Activated T-helper 17 cell treated with anti-CD3 and anti-CD28 coated beads, Interleukin-2, amount 50 U/mL, for 72 hours (primary cell): Measurements from ENCODE around the gene PIANP. TPM values are rescaled to one million over a fixed set of nuclear protein-coding genes. Genes with fewer than 3 reads are reported as not detected.
"Not testable (repeated sequence)": the region's sequence is repeated elsewhere in the genome, so short reads cannot be mapped to it uniquely, and the experiment has no call there.

Experiments used
- ATAC-seq: fragments of 150-1000 bp; cut with Tn5 transposase; replicated peaks from 2 replicates; pipeline ENCODE4 v1.10.0; 2021; ENCODE audit warnings: mild to moderate bottlenecking, moderate library complexity
- H3K27ac Mint-ChIP-seq: one replicate; pipeline ENCODE4 v1.8.0; 2022; ENCODE audit warnings: mixed read lengths
- H3K27me3 Mint-ChIP-seq: one replicate; pipeline ENCODE4 v1.8.0; 2022; ENCODE audit warnings: mixed read lengths
- H3K36me3 Mint-ChIP-seq: one replicate; pipeline ENCODE4 v1.8.0; 2022; ENCODE audit warnings: low read depth, mild to moderate bottlenecking, mixed read lengths
- H3K4me1 Mint-ChIP-seq: one replicate; pipeline ENCODE4 v1.8.0; 2022; ENCODE audit warnings: mixed read lengths
- H3K4me3 Mint-ChIP-seq: one replicate; pipeline ENCODE4 v1.8.0; 2022; ENCODE audit warnings: mild to moderate bottlenecking, mixed read lengths
- H3K9me3 Mint-ChIP-seq: one replicate; pipeline ENCODE4 v1.8.0; 2022; ENCODE audit warnings: mixed read lengths
- total RNA-seq, 2 donors: library from RNA; stranded (reverse); gene quantifications; one replicate each; pipeline ENCODE4 v1.2.3, GENCODE V29; 2022

PIANP gene
- total RNA-seq, 2 donors from 2014 or later, result 0.41 to 1.4 TPM

DNA sequence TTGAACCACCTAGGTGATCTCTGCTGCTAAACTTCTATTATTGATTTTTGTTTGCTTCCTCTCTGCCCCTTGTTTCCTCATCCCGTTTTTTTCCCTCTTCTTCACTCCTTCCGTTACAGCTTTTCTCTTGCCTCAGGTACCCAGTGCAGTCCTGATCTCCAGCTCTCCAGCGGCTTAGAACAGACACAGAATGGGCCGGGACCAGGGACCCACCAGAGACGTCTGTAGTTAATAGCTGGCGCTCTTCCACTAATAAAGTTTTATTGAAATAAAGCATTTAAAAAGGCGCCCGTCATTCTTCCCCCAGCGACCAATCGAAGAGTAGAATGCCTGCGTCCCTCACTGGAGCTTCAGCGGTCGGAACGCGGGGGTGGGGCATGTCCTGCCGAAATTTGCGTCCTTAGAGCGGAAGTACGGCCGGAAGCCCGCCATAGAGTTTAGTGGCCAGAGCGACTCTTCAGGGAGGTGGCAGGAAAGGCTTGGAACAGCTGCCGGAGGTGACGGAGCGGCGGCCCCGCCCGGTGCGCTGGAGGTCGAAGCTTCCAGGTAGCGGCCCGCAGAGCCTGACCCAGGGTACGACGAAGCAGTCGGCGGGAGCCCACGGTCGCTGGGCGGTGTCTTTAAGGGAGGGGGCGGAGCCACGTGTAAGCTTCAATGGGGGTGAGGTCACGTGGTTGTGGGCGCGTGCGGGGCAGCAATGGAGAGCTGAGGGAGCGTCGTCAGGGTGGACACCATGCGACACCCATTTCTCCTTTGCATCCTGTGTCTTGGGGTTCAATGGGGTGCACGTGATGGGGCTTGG is 23.2 kb upstream of the PIANP start, which contains the start of gene COPS7A:
TSS of gene COPS7A (plus strand) at position 440 of the 802 bp plus-strand sequence. CDS start 611 bp downstream, outside the sequence.
- H3K4me3 Mint-ChIP-seq, result peak within 1 kb of the TSS; percentile 90
- peaks cover 33% of the 10 kb centered on the region for H3K36me3 Mint-ChIP-seq
- H3K4me1 Mint-ChIP-seq, result peaks cover 26% of the 10 kb centered on the region
- peak; percentile 95 for ATAC-seq
- H3K27me3 Mint-ChIP-seq, result no peaks in the 10 kb centered on the region
- peak within 1 kb of the TSS; percentile 93 for H3K27ac Mint-ChIP-seq
- H3K9me3 Mint-ChIP-seq, result peaks cover 3% of the 10 kb centered on the region

DNA sequence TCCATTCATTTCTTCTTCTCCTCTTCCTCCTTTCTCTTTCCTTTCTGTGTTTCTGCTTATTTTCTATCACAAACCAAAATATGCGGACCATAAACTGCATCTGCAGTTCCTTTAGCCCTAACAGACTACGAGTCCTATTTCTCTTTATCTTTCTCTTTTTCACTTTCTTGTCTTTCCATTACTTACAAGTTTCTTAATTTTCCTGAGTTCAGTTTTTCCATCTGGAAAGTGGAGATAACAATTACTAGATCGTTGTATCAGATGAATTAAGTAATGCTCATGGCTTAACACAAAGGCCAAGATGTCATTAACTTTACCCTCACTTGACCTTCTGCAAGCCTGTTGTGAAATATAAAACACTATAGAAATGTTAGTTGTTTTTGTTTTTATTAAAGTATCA is 22.2 kb upstream of the PIANP start:
- peak overlapping the region; percentile 90 for H3K4me3 Mint-ChIP-seq

DNA sequence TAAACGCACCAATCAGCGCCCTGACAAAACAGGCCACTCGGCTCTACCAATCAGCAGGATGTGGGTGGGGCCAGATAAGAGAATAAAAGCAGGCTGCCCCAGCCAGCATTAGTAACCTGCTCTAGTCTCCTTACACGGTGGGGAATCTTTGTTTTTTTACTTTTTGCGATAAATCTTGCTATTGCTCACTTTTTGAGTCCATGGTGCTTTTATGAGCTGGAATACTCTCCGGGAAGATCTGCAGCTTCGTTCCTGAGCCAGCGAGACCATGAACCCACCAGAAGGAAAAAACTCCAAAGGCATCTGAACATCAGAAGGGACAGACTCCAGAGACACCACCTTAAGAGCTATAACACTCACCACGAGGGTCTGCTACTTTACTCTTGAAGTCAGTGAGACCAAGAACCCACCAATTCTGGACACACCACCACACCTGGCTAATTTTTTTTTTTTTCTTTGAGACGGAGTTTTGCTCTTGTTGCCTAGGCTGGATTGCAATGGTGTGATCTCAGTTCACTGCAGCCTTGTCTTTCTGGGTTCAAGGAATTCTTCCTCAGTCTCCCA is 16.3 kb upstream of the PIANP start:
- no peak overlapping the region for H3K4me3 Mint-ChIP-seq
- no peak for ATAC-seq

More for the DNA sequence above, 22.2 kb upstream of the PIANP start:
- Mint-ChIP-seq H3K9me3 (peaks cover 3% of the 10 kb centered on the region), H3K36me3 (peaks cover 23% of the 10 kb centered on the region), H3K27me3 (no peaks in the 10 kb centered on the region), H3K4me1 (peaks cover 26% of the 10 kb centered on the region), H3K27ac (peak overlapping the region; percentile 93)
- no peak for ATAC-seq

DNA sequence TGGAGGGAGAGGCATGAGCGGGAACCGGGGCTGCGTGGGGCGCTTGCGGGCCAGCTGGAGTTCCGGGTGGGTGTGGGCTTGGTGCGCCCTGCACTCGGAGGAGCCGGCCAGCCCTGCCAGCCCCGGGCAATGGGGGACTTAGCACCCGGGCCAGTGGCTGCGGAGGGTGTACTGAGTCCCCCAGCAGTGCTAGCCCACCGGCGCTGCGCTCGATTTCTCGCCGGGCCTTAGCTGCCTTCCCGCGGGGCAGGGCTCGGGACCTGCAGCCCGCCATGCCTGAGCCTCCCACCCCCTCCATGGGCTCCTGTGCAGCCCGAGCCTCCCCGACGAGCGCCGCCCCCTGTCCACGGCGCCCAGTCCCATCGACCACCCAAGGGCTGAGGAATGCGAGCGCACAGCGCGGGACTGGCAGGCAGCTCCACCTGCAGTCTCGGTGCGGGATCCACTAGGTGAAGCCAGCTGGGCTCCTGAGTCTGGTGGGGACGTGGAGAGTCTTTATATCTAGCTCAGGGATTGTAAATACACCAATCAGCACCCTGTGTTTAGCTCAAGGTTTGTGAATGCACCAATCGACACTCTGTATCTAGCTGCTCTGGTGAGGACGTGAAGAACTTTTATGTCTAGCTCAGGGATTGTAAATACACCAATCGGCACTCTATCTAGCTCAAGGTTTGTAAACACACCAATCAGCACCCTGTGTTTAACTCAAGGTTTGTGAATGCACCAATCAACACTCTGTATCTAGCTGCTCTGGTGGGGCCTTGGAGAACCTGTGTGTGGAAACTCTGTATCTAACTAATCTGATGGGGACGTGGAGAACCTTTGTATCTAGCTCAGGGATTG is 15.6 kb upstream of the PIANP start:
- not testable (repeated sequence) for H3K4me3 Mint-ChIP-seq, H3K27ac Mint-ChIP-seq, ATAC-seq, H3K36me3 Mint-ChIP-seq, H3K27me3 Mint-ChIP-seq, H3K9me3 Mint-ChIP-seq, H3K4me1 Mint-ChIP-seq

More for the DNA sequence above, 16.3 kb upstream of the PIANP start:
- Mint-ChIP-seq H3K36me3 (no peaks in the 10 kb centered on the region), H3K27me3 (peaks cover 2% of the 10 kb centered on the region), H3K27ac (no peak overlapping the region), H3K9me3 (no peaks in the 10 kb centered on the region), H3K4me1 (no peaks in the 10 kb centered on the region)

DNA sequence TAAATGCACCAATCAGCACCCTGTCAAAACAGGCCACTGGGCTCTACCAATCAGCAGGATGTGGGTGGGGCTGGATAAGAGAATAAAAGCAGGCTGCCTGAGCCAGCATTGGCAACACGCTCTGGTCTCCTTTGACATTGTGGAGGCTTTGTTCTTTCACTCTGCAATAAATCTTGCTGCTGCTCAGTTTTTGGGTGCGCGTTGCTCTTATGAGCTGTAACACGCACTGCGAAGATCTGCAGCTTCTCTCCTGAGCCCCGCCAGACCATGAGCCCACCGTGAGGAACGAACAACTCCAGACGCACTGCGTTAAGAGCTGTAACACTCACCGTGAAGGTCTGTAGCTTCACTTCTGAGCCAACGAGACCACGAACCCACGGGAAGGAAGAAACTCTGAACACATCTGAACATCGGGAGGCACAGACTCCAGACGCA is 8.4 kb upstream of the PIANP start:
- no peaks in the 10 kb centered on the region for H3K36me3 Mint-ChIP-seq
- no peaks in the 10 kb centered on the region for H3K9me3 Mint-ChIP-seq
- H3K27me3 Mint-ChIP-seq, result peaks cover 3% of the 10 kb centered on the region
- no peak for ATAC-seq
- no peaks in the 10 kb centered on the region for H3K4me1 Mint-ChIP-seq
- no peak overlapping the region for H3K27ac Mint-ChIP-seq
- H3K4me3 Mint-ChIP-seq, result peak overlapping the region; percentile 69

DNA sequence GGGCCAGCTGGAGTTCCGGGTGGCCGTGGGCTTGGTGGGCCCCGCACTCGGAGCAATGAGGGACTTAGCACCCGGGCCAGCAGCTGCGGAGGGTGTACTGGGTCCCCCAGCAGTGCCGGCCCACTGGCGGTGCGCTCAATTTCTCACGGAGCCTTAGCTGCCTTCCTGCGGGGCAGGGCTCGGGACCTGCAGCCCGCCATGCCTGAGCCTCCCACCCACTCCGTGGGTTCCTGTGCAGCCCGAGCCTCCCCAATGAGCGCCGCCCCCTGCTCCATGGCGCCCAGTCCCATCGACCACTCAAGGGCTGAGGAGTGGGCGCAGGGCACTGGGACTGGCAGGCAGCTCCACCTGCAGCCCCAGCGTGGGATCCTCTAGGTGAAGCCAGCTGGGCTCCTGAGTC is 7.7 kb upstream of the PIANP start:
- not testable (repeated sequence) for H3K36me3 Mint-ChIP-seq, H3K4me1 Mint-ChIP-seq, ATAC-seq, H3K4me3 Mint-ChIP-seq, H3K27ac Mint-ChIP-seq, H3K9me3 Mint-ChIP-seq, H3K27me3 Mint-ChIP-seq

DNA sequence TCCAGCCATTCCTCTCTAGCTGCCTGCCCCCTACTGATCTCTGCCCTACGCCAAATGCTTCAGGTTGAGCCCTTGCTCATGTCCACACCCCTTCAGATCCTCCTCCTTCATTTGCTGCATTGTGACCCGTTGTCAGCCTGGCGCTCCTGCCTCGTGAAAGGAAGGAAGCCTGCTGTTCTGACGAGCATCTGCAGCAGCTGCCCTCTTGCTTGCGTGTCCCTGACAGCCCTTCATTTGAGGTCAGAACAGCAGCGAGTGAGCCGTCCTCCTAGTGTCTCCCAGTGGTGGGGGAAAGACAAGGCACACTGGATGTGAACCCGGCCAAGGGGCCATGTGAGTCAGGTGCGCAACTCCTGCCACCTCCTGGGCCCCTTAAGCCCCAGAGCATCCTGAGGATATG is 3.0 kb upstream of the PIANP start:
- Mint-ChIP-seq H3K4me1 (peaks cover 20% of the 10 kb centered on the region), H3K4me3 (no peak overlapping the region), H3K27me3 (peaks cover 30% of the 10 kb centered on the region), H3K36me3 (peaks cover 11% of the 10 kb centered on the region), H3K9me3 (no peaks in the 10 kb centered on the region), H3K27ac (peak overlapping the region; percentile 80)
- no peak for ATAC-seq

DNA sequence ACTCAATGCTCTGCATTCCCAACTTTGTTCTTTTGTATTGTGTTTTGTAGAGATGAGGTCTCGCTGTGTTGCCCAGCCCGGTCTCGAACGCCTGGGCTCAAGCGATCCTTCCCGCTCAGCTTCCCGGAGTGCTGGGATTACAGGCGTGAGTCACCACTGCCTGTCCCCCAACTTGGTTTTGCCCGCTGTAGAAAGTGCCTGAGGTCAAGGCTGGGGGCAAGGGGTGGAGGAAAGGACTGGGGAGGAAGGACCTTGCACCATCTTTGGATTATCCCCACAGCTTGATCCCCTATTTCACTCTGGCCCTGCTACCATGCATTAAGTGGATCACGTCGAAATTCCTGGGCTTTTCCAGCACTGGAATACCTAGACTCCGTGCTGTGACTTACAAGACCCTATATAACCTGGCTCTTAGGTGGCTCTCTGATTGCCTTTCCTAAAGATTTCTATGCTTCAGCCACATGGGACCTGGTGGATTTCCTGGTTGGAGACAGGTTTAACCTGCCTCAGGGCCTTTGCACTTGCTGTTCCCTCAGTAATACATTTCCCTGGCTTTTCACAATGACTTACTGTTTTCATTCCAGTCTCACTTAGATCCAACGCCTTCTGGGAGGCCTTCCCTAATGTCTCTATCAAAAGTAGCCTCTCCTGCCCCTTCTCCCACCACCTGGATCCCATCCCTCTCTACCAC is 608 bp upstream of the PIANP start:
- H3K4me1 Mint-ChIP-seq, result peaks cover 20% of the 10 kb centered on the region
- no peaks in the 10 kb centered on the region for H3K9me3 Mint-ChIP-seq
- ATAC-seq, result no peak
- no peak overlapping the region for H3K27ac Mint-ChIP-seq
- H3K27me3 Mint-ChIP-seq, result peaks cover 30% of the 10 kb centered on the region
- H3K4me3 Mint-ChIP-seq, result peak overlapping the region; percentile 78
- H3K36me3 Mint-ChIP-seq, result peaks cover 11% of the 10 kb centered on the region

DNA sequence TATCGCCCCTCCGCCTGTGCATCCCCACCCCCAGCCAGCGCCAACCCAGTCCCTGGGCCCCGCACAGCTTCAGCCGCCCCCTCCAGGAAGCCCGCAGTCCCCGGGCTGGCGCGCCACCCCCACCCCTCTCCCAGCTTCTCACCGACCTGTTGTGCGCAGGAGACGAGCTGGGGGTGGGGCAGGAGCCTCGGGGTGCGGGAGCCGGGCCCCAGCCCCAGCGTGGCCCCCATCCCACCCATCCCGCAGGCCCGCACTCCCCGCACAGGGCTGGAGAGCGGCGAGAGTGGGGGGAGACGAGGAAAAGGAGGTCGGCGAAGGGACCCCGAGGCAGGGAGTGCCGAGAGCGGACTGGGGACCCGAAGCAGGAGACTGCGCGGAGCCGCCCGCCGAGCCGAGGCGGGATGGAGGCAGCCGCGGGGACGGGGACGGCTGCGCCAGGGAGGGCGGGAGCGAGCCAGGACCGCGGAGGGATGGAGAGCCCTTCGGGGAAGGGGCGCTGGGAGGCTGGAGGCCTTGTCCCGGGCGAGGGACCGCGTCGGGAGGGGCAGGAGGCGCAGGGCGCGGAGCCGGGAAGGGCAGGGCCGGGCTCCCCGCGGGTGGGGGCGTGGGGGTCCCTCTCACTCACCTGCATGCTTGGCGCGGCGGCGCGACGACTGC is 498 bp downstream of the PIANP start:
- ATAC-seq, result peak; percentile 59
- H3K27me3 Mint-ChIP-seq, result peaks cover 27% of the 10 kb centered on the region
- H3K4me1 Mint-ChIP-seq, result peaks cover 20% of the 10 kb centered on the region
- H3K36me3 Mint-ChIP-seq, result peaks cover 11% of the 10 kb centered on the region
- H3K4me3 Mint-ChIP-seq, result peak overlapping the region; percentile 80
- H3K27ac Mint-ChIP-seq, result no peak overlapping the region
- no peaks in the 10 kb centered on the region for H3K9me3 Mint-ChIP-seq

DNA sequence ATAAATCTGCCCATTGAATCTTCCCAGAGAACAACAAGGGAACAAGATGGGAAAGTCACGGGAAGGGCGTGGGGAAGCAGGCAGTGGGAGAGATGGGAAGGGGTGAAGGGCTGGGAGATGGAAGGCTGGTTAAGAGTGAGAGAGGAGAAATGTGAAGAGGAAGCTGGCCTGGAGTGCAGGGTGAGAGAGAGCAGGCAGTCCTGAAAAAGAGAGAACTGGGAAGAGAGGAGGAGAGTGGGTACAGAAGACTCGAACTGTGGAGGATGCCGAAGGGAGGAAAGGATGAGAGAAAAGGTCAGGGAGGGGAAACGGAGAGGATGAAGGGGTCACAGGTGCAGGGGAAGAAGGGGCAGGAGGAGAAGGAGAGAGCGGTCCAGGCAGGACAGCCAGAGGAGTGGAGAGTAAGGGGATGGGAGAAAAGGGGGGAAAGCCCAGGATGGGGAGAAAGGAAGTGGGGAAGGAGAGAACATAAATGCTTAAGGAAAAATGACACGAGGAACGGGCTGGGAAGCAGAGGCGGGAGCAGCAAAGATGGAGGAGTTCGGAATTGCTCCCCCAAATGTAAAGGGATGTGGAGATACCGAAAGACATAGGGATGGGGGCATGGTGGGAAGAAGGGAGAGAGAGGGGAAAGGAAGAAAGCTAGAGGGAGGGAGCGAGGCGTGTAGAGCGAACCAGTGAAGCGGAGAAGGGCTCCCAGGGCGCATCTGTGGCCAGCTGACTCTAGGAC is 1.2 kb downstream of the PIANP start:
- peaks cover 27% of the 10 kb centered on the region for H3K27me3 Mint-ChIP-seq
- peaks cover 11% of the 10 kb centered on the region for H3K36me3 Mint-ChIP-seq
- H3K27ac Mint-ChIP-seq, result peak overlapping the region; percentile 46
- H3K4me3 Mint-ChIP-seq, result peak overlapping the region; percentile 80
- no peaks in the 10 kb centered on the region for H3K9me3 Mint-ChIP-seq
- ATAC-seq, result no peak
- H3K4me1 Mint-ChIP-seq, result peaks cover 20% of the 10 kb centered on the region

DNA sequence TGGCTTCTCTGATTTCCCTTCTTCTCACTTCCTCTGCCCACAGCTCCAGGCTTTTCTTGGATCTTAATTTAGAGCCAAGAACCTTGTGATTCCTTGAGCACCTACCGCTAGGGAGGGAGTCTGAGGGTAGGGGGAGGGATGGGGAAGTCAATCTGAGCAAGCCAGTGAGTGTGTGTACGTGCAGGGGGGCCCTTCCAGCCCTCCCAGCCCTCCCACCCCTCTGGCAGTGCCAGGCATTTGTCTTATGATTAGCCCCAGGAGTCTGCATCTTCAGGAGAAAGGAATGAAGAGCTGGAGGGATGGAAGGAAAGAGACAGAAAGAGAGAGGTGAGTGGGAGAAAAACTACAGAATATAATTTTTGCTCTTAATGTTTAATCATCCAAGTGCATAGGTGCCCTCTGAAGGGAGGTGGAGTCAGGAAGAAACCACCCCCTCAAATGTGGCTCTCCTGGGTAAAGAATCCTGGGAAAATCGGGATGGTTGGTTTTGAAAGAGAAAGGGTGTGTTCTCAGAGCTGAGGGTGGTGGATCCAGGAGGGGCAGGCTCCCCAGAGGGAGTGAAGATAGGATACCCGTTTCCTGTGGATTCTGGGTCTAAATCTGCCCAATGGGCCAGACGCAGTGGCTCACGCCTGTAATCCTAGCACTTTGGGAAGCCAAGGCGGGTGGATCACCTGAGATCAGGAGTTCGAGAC is 2.1 kb downstream of the PIANP start:
- Mint-ChIP-seq H3K4me3 (peak overlapping the region; percentile 80), H3K36me3 (peaks cover 11% of the 10 kb centered on the region), H3K9me3 (no peaks in the 10 kb centered on the region), H3K27ac (peak overlapping the region; percentile 46), H3K27me3 (peaks cover 24% of the 10 kb centered on the region), H3K4me1 (peaks cover 18% of the 10 kb centered on the region)
- ATAC-seq, result no peak

DNA sequence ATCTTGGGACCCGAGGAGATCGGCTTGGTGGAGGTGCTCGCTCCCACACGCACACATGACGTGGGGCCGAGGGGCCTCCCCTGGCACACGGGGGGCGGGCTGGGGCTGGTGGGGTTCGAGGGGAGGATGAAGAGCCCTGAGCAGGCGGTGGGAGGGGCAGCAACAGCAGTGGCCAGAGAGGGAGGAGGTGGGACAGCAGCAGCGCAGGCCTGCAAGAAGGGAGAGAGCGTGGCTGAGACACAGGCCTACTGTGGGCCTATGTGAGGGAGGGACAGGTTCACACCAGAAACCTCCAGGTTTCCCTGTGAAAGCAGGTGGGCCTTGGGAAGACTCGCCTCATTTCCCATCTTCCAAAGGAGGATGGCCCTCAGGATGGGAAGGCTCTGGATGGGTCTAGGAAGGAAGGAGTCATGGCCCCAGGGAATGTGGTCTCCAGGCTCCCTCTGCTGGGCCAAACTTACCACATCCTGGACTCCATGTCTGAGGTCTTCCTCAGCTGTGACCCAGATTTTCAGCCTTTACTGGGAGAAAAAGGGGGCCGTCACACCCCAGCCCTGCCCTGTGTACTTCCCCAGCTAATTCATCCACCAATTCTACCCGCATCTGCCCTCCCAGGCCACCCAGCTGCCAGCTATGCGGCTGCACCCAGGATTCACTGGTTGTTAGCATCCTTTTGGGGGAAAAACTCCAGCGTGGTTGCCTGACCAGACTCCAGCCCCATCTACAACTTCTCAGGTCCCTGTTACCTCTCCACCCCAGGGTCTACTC is 2.8 kb downstream of the PIANP start:
- Mint-ChIP-seq H3K36me3 (peaks cover 11% of the 10 kb centered on the region), H3K9me3 (no peaks in the 10 kb centered on the region), H3K27ac (no peak overlapping the region), H3K4me1 (peaks cover 17% of the 10 kb centered on the region), H3K27me3 (peaks cover 22% of the 10 kb centered on the region), H3K4me3 (no peak overlapping the region)
- peak; percentile 32 for ATAC-seq
